Stimulated activated CD8-positive, alpha-beta memory T cell treated with anti-CD3 and anti-CD28 coated beads, Interleukin-4, amount 100 ng/mL, for 24 hours (primary cell): ENCODE data around the gene REXO1.

Source experiments
- DNase-seq: peaks from one replicate; pipeline ENCODE4 v3.0.0-alpha.2; 2020; ENCODE audit warnings: low read depth

REXO1 gene

GRCh38 chr19:1766800-1767352 is 81.4 kb downstream of the REXO1 start:
- no peak for DNase-seq

- DNase-seq = no peak
These were observed 82.1 kb downstream of the REXO1 start for GRCh38 chr19:1765904-1766799.
